GM19043 (cell line): Measurements from ENCODE around the gene COL4A3.

Source experiments
- ATAC-seq: cut with Tn5 transposase; IDR thresholded peaks from one replicate; pipeline ENCODE4 v1.9.1; 2021; ENCODE audit warnings: low read depth; ENCODE audit not compliant: unreplicated experiment

The COL4A3 gene

GRCh38 chr2:227280895-227281294 is 116.5 kb downstream of the COL4A3 start:
- ATAC-seq, result no peak

DNA sequence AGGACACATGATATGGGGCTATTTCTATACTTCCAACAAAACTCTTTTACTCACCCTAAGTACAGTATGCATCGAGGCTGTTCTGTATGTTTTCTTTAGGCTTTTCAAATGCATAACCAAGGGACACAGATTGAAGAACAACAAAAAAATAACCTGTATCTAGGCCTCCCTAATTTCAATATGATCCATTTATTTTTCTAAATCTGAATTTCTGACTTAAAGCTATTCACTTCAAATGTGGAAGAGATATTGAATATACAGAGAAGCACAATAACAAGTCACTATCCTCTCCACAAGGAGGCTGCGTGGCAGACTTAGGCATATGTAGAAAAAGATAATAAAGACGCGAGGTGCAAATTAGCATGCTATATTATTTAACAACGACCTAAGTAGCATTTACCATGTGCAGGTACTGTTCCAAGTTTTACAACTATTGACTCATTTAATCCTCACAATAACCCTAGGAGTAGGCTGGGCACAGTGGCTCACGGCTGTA is 121.4 kb downstream of the COL4A3 start:
- no peak for ATAC-seq

GRCh38 chr2:227287771-227288170 is 123.3 kb downstream of the COL4A3 start:
- ATAC-seq, result no peak

DNA sequence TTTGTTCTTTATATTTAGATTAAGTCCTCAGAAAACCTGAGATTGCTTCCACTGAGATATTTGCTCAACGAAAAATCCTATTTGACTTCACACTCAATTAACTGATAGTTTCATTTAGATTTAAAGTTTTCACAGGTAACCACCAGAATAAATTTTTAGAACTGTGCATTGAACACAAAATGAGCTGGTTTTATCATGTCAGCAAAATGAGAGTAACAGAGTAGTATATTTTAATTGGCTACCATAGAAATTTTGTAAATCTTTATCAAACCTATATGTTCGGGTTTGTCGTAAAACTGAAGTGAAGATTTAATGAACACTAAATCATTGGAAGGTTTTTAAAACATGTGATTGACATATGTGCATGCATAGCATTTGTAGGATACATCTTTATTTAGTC is 127.9 kb downstream of the COL4A3 start:
- no peak for ATAC-seq

DNA sequence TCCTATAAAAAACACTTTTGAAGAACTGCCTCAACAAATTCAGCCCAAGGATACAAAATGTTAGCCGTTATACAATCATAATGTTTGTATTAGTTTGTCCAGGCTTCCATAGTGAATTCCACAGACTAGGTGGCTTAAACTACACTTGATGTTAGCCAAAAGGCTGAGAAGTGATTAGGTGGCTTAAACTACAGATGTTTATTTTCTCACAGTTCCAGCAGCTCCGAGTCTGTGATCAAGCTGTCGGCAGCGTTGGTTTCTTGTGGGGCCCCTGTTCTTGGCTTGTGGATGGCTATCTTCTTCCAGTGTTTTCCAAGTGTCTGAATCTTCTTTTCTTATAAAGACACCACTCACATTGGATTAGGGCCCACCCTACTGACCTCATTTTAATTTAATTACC is 129.1 kb downstream of the COL4A3 start:
- no peak for ATAC-seq

- no peak for ATAC-seq
These were observed 131.4 kb downstream of the COL4A3 start for GRCh38 chr2:227295806-227296205.

DNA sequence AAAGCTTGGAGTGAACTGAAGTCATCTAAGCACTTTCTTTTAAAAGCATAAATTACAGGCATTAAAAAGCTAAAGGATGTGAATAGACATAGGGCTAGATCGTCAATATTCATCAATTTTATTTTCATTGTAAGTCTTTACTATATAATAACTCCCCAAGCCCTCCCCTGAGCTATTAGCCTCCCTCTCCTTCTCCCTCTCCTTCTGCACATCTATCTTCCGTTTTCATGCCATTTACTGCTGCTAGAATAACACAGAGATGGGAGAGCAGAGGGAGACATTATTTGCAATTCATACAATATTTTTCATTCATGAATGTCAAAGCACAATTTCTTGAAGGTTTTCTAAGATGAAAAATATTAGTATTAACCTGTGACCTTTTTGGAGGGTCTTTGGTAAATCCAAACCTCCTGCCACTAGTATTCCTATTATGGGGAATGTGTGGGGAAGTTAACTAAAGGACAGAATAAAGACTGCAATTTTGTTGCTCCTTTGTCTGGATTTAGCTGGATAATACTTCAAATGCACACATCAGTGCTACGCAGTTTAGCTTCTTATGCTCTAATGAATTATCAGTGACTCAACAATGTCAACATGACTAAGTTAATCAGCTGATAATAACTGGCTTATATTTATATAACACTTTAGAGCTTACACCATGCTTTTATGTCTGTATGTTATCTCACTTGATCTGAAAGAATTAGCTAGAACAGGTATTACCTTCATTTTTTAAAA is 132.4 kb downstream of the COL4A3 start:
- ATAC-seq, result no peak

DNA sequence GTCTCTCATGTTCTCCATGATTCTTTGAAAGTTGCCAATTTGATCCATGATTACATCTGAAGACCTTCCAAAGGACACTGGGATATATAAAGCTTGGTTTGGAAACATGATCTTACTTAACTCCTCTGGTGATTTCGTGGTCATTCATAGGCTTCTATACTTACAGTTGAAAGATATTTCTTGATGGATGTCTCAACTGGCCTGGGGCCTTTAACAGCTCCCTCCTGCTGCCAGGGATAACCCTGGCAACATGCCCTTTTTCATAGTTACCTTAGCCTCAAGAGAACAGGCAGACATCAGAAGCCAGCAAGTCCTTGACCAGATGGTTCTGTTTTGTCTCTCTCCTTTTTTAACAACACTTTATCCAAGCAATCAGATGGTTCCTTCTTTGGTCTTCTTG is 137.1 kb downstream of the COL4A3 start:
- no peak for ATAC-seq

GRCh38 chr2:227308784-227309183 is 144.4 kb downstream of the COL4A3 start:
- peak; percentile 79 for ATAC-seq

GRCh38 chr2:227310756-227311110 is 146.3 kb downstream of the COL4A3 start:
- ATAC-seq, result no peak

GRCh38 chr2:227311861-227312506 is 147.6 kb downstream of the COL4A3 start:
- ATAC-seq, result no peak

DNA sequence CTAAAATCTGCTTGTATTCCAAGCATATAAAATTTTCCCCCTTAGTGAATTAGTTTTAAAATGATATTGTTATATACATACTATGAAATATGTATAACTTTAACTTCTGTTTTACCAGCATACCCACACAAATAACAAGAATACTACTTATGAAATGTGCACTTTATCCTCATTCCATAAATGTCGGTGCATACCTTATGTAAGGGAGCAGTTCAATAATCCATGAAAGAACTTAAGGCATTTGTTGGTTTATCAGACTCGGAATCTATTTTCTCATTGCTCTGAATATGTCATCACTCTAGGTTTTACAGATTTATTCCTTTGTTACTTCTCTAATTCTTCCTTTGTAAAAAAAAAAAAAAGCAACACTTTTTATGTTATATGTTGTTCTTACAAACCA is 148.2 kb downstream of the COL4A3 start:
- ATAC-seq, result no peak

- ATAC-seq, result no peak
These were observed 148.9 kb downstream of the COL4A3 start for GRCh38 chr2:227313310-227313709.

GRCh38 chr2:227317834-227318233 is 153.4 kb downstream of the COL4A3 start:
- ATAC-seq, result no peak

GRCh38 chr2:227320305-227321094 is 156.1 kb downstream of the COL4A3 start:
- ATAC-seq, result no peak

DNA sequence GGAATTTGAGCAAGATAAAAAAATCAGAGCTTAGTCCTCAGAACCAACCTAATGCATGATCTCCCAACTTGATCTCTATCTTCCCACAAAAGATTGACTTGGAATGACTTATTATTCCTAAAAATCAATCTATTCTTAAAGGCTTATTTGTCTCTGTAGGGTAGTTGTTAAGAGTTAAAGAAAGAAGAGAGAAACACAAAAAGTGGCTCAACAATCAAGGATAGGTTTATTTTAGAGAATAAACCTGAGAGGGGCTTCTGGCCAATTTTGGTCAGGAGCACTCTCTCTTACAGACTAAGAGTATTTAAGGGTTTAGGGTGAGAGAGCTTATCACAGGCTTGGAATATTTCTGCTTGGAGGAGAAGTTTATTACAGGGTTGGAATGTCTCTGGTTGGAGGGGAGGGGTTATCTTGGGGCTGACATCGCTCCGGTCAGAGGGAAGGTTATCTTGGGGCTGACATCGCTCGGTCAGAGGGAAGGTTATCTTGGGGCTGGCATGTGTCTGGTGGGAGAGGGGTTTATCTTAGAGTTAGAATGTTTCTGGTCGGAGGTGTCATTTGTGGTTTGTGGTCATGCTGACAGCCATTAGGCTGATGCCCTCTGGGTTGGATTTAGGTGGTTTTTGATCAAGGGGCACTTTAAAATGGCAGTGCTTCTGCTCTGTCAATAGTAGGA is 158.2 kb downstream of the COL4A3 start:
- no peak for ATAC-seq

DNA sequence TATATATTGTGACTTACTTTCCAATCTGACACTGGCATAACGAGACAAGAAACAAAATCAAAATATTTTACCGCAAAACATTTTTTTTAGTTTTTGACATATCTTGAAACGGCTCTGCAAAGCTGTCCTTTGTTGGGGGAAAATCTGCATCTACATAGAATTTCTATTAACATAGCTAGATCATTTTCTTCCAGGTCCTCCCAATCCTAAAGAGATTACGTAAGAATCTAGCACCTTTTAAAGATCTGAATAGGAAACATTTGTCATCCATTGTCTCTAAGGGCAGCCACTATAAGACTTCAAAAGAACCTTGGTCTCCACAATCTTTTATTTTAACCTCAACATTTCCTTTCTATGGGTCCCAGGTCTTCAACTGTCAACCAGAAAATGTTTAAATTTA is 159.4 kb downstream of the COL4A3 start:
- ATAC-seq, result no peak

DNA sequence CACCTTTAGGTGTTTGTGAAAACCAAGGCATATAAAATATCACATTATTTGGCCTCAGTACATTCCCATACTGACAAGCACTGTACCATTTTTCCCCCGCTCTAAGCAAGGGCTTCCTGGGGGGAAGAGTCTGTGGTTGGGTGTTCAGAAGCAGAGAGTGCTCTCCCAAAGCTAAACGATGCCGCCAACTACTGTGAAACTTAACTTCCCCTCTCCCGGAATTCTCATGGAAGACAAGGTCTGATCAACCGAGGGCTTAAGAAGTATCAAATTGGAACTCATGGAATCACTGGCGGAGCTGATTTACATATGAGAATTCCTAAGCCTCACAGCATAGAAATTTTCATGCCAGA is 160.2 kb downstream of the COL4A3 start:
- no peak for ATAC-seq

GRCh38 chr2:227324995-227325838 is 160.8 kb downstream of the COL4A3 start, which contains the start of gene MFF:
Gene MFF, plus strand, starts transcription at chr2:227325251. Its CDS starts 5,415 bp downstream, at chr2:227330666.
- ATAC-seq, result peak; percentile 98

DNA sequence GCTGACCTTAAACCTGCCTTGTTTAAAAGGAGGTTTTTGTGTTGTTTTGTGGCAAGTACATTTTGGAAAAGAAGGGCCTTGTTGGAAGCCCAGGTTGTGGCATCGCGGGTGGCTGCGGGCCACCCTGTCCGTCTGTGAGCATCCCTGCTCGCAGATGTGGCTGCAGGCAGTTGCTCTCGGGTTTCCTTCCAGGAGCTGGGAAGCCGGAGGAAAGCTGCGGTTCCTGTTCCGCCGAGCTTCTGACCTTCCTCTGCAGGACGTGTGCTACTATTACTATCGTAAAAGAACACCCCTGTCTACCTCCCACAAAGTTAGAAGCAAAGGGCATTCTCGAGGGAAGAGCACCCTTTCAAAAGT is 161.4 kb downstream of the COL4A3 start:
- no peak for ATAC-seq
